Keratinocyte (primary cell): ENCODE data around the gene NPAS3. TPM values are rescaled to one million over a fixed set of nuclear protein-coding genes. Genes with fewer than 3 reads are reported as not detected.

Source experiments
- DNase-seq: peaks from one replicate; pipeline ENCODE4 v3.0.0-alpha.2; 2011; ENCODE audit warnings: low read depth, missing footprints, low spot score
- FAIRE-seq: peaks from 2 replicates; lab custom pipeline; 2011; peaks lifted over from hg19 to GRCh38; lab: Jason Lieb, UNC
- H2AFZ ChIP-seq: 2 replicates; pipeline ENCODE4 v1.6.0; 2012; ENCODE audit warnings: low read length, control low read depth, inconsistent platforms; ENCODE audit not compliant: control insufficient read depth
- H3K27ac ChIP-seq: 2 replicates; pipeline ENCODE4 v1.5.1; 2011; ENCODE audit warnings: low read length; ENCODE audit not compliant: control insufficient read depth, insufficient read depth
- H3K27me3 ChIP-seq: 3 replicates; pipeline ENCODE4 v1.6.0; 2011; ENCODE audit warnings: low read length; ENCODE audit not compliant: control insufficient read depth, insufficient read depth; ENCODE audit errors: extremely low read depth
- H3K36me3 ChIP-seq, 2 experiments: 2 replicates in 1 of 2; 3 replicates in 1 of 2; pipeline ENCODE4 v1.5.1; 2011; ENCODE audit warnings: low read length in 2 of 2, mild to moderate bottlenecking in 1 of 2; ENCODE audit not compliant: control insufficient read depth in 2 of 2, insufficient read depth in 2 of 2; ENCODE audit errors: extremely low read depth in 1 of 2
- H3K4me1 ChIP-seq: 3 replicates; pipeline ENCODE4 v1.5.1; 2011; ENCODE audit warnings: low read length; ENCODE audit not compliant: control insufficient read depth, insufficient read depth; ENCODE audit errors: extremely low read depth
- H3K4me2 ChIP-seq: 3 replicates; pipeline ENCODE4 v1.6.0; 2011; ENCODE audit warnings: low read depth, low read length; ENCODE audit not compliant: control insufficient read depth, insufficient read depth; ENCODE audit errors: extremely low read depth
- H3K4me3 ChIP-seq, 3 experiments: fragments of 200-600 bp in 1 of 3; sonication (generic) in 1 of 3; 2 replicates in 2 of 3; 3 replicates in 1 of 3; pipeline ENCODE4 v1.5.1; 2011 to 2016; ENCODE audit warnings: low read length in 3 of 3, mild to moderate bottlenecking in 3 of 3, control low read depth in 2 of 3, inconsistent platforms in 1 of 3, low read depth in 1 of 3, mixed read lengths in 1 of 3, mixed run types in 1 of 3, moderate library complexity in 1 of 3; ENCODE audit not compliant: control insufficient read depth in 2 of 3, insufficient read depth in 2 of 3; ENCODE audit errors: extremely low read depth in 1 of 3
- H3K79me2 ChIP-seq: 2 replicates; pipeline ENCODE4 v1.6.0; 2012; ENCODE audit warnings: low read length; ENCODE audit not compliant: control insufficient read depth, insufficient read depth
- H3K9ac ChIP-seq: 3 replicates; pipeline ENCODE4 v1.6.0; 2011; ENCODE audit warnings: low read length; ENCODE audit not compliant: control insufficient read depth, insufficient read depth; ENCODE audit errors: extremely low read depth
- H3K9me1 ChIP-seq: 3 replicates; pipeline ENCODE4 v1.6.0; 2011; ENCODE audit warnings: low read length; ENCODE audit not compliant: control insufficient read depth, insufficient read depth; ENCODE audit errors: extremely low read depth
- H3K9me3 ChIP-seq: 2 replicates; pipeline ENCODE4 v1.5.1; 2012; ENCODE audit warnings: low read depth, low read length; ENCODE audit not compliant: control insufficient read depth
- H4K20me1 ChIP-seq: 3 replicates; pipeline ENCODE4 v1.6.0; 2011; ENCODE audit warnings: low read length; ENCODE audit not compliant: control insufficient read depth, insufficient read depth; ENCODE audit errors: extremely low read depth
- EZH2 ChIP-seq: IDR thresholded peaks from one replicate; pipeline ENCODE4 v1.6.1; 2012; ENCODE audit warnings: inconsistent platforms, mild to moderate bottlenecking, low read length, moderate library complexity
- dilution Hi-C: fragments of 300-500 bp; cut with MboI; formaldehyde crosslinking; loops from one replicate; pipeline ENCODE4 v1.7.0; 2020; ENCODE audit warnings: low sequenced_read_pairs; ENCODE audit not compliant: extremely low pct_ligation_motif_present
- polyA plus RNA-seq, 5 experiments: library from polyadenylated mRNA; depleted of rRNA in 3 of 5; stranded (reverse) in 3 of 5; stranded (forward) in 1 of 5; unstranded in 1 of 5; fragments of >200 nt; gene quantifications; 1 replicate in 1 of 5; 2 replicates in 3 of 5; 3 replicates in 1 of 5; pipeline versions ENCODE4 v1.2.1 to v1.2.3, GENCODE V29; 2011 to 2012; ENCODE audit warnings: missing spikeins in 2 of 5, low read depth in 1 of 5, low replicate concordance in 1 of 5
- TF ChIP-seq, protein P1 (sequence below), 3 experiments: IDR thresholded peaks in 1 of 3; conservative IDR thresholded peaks in 1 of 3; optimal IDR thresholded peaks in 1 of 3; 2 replicates in 2 of 3; 3 replicates in 1 of 3; pipeline versions ENCODE3 to v1.5.1; 2011; ENCODE audit warnings: low read length in 3 of 3, mild to moderate bottlenecking in 3 of 3, moderate library complexity in 2 of 3, control low read depth in 1 of 3, inconsistent platforms in 1 of 3; ENCODE audit not compliant: insufficient read depth in 2 of 3; ENCODE audit errors: extremely low read depth in 1 of 3

NPAS3 gene
- polyA plus RNA-seq, 1 donor (not counting 4 experiments of a cell fraction or from before 2014, with no cell fraction given): 0.07 TPM

DNA sequence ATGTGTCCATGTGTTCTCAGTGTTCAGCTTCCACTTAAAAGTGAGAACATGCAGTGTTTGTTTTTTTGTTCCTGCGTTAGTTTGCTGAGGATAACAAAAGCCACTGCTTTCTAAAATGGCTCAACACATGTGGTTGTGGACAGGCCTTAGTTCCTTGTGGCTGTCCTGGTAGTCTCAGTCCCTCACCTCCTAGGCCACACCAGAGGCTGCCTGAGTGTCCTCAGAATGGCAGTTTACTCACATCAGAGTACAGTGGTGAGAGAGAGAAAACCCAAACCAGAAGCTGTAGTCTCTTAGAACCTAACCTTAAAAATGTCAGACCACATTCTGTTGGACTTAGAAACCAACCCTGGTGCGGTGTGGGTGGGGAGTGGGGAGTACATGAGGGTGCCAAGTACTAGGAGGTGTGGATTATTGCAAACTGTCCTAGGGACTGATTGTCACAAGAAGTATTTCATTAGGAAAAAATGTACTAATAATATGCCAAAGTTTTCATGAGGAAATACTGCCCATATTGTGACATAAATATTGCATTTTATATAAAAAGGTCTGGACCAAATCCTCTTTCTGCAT, 30.4 kb downstream of the NPAS3 start:
- Histone ChIP-seq H3K27me3 (peaks cover 3% of the 10 kb centered on the region), H3K9me1 (no peaks in the 10 kb centered on the region)
- dilution Hi-C loops: no loop called here

DNA sequence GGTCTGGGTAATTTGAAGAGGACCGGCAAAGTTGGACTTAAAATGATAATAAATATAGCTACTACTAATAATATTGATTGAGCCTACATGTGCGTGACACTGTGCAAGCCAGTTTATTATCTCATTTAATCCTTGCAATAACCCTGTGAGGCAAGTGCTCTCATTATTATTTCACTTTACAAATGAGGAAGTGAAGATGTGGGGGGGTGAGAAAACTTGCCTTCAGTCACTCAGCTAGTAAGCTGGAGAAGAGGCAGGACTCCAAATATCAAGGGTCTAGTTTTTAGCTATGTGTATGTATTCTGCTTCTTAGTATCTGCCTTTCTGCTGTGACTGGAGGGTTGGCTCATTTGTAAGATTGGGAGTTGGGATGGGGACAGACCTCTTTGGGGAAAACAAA, 39.2 kb downstream of the NPAS3 start:
- DNase-seq (no peak), FAIRE-seq (no peak)
- no peaks in the 10 kb centered on the region for H3K27me3 ChIP-seq
- no peaks in the 10 kb centered on the region for H3K4me1 ChIP-seq
- H2AFZ ChIP-seq: no peak overlapping the region
- no peaks in the 10 kb centered on the region for H3K9me3 ChIP-seq
- H3K9me1 ChIP-seq: no peaks in the 10 kb centered on the region
- no peak overlapping the region for H3K9ac ChIP-seq
- H3K4me2 ChIP-seq: no peak overlapping the region
- TF ChIP-seq EZH2: no peak
- TF ChIP-seq, protein P1, sequence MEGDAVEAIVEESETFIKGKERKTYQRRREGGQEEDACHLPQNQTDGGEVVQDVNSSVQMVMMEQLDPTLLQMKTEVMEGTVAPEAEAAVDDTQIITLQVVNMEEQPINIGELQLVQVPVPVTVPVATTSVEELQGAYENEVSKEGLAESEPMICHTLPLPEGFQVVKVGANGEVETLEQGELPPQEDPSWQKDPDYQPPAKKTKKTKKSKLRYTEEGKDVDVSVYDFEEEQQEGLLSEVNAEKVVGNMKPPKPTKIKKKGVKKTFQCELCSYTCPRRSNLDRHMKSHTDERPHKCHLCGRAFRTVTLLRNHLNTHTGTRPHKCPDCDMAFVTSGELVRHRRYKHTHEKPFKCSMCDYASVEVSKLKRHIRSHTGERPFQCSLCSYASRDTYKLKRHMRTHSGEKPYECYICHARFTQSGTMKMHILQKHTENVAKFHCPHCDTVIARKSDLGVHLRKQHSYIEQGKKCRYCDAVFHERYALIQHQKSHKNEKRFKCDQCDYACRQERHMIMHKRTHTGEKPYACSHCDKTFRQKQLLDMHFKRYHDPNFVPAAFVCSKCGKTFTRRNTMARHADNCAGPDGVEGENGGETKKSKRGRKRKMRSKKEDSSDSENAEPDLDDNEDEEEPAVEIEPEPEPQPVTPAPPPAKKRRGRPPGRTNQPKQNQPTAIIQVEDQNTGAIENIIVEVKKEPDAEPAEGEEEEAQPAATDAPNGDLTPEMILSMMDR (optimal IDR thresholded peaks at IDR 0.05 in 1 of 3, IDR thresholded peaks at IDR 0.05 in 1 of 3, conservative IDR thresholded peaks at IDR 0.05 in 1 of 3; ENCODE audit: extremely low read depth in 1 of 3, insufficient read depth in 2 of 3, low read length in 3 of 3): no peak
- dilution Hi-C loops: no loop called here
- no peak overlapping the region for H3K4me3 ChIP-seq
- H4K20me1 ChIP-seq: no peaks in the 10 kb centered on the region
- no peaks in the 10 kb centered on the region for H3K79me2 ChIP-seq
- H3K36me3 ChIP-seq: no peaks in the 10 kb centered on the region
- H3K27ac ChIP-seq: no peak overlapping the region

More for the DNA sequence above, 30.4 kb downstream of the NPAS3 start:
- no peaks in the 10 kb centered on the region for H3K79me2 ChIP-seq
- H2AFZ ChIP-seq: no peak overlapping the region
- no peak overlapping the region for H3K9ac ChIP-seq
- H3K9me3 ChIP-seq: no peaks in the 10 kb centered on the region
- FAIRE-seq (no peak), DNase-seq (no peak)
- no peaks in the 10 kb centered on the region for H3K4me1 ChIP-seq
- no peak overlapping the region for H3K4me3 ChIP-seq
- TF ChIP-seq, protein P1 (optimal IDR thresholded peaks at IDR 0.05 in 1 of 3, IDR thresholded peaks at IDR 0.05 in 1 of 3, conservative IDR thresholded peaks at IDR 0.05 in 1 of 3; ENCODE audit: extremely low read depth in 1 of 3, insufficient read depth in 2 of 3, low read length in 3 of 3): no peak
- TF ChIP-seq EZH2: no peak
- no peak overlapping the region for H3K27ac ChIP-seq
- H3K36me3 ChIP-seq: no peaks in the 10 kb centered on the region
- H3K4me2 ChIP-seq: no peak overlapping the region
- no peaks in the 10 kb centered on the region for H4K20me1 ChIP-seq
